Mucosa of rectum (tissue), 2 donors: ENCODE results near the gene CHM.

ENCODE experiments used
- H3K27ac ChIP-seq, 2 donors: one replicate each; pipeline ENCODE4 v1.7.0; 2013; ENCODE audit warnings: inconsistent platforms in 2 of 2, low read depth in 2 of 2, low read length in 2 of 2
- H3K27me3 ChIP-seq, 2 donors: one replicate each; pipeline ENCODE4 v1.7.0; 2013; ENCODE audit warnings: low read length in 2 of 2; ENCODE audit not compliant: control insufficient read depth in 2 of 2, insufficient read depth in 2 of 2
- H3K36me3 ChIP-seq, 2 donors: one replicate each; pipeline ENCODE4 v1.7.0; 2013; ENCODE audit warnings: low read length in 2 of 2; ENCODE audit not compliant: control insufficient read depth in 2 of 2, insufficient read depth in 2 of 2
- H3K4me1 ChIP-seq, 2 donors: one replicate each; pipeline ENCODE4 v1.7.0; 2013; ENCODE audit warnings: low read length in 2 of 2, mild to moderate bottlenecking in 1 of 2; ENCODE audit not compliant: control insufficient read depth in 2 of 2, insufficient read depth in 2 of 2
- H3K4me3 ChIP-seq, 2 donors: one replicate each; pipeline ENCODE4 v1.7.0; 2013; ENCODE audit warnings: low read length in 2 of 2
- H3K9ac ChIP-seq, 2 donors: one replicate each; pipeline ENCODE4 v1.7.0; 2013; ENCODE audit warnings: low read length in 2 of 2, low read depth in 1 of 2, mild to moderate bottlenecking in 1 of 2
- H3K9me3 ChIP-seq, 2 donors: one replicate each; pipeline ENCODE4 v1.7.0; 2013; ENCODE audit warnings: low read length in 2 of 2; ENCODE audit not compliant: control insufficient read depth in 2 of 2
- donor health status: healthy.
- donor health status: Normal muscosa, but diverticular disease.

Gene CHM

GRCh38 chrX:85870585-85870984 is 176.8 kb downstream of the CHM start:
- Histone ChIP-seq H3K27me3 (no peaks in the 10 kb centered on the region), H3K4me1 (no peaks in the 10 kb centered on the region), H3K4me3 (no peak overlapping the region), H3K27ac (no peak overlapping the region), H3K9ac (no peak overlapping the region), H3K36me3 (peaks cover 0 to 3% of the 10 kb centered on the region in 2 donors), H3K9me3 (no peaks in the 10 kb centered on the region)

GRCh38 chrX:85865324-85865723 is 182.0 kb downstream of the CHM start:
- peaks cover 0 to 6% of the 10 kb centered on the region in 2 donors for H3K36me3 ChIP-seq

GRCh38 chrX:85859426-85859825 is 187.9 kb downstream of the CHM start:
- Histone ChIP-seq H3K9ac (no peak overlapping the region), H3K4me3 (no peak overlapping the region), H3K27ac (no peak overlapping the region), H3K4me1 (no peaks in the 10 kb centered on the region), H3K27me3 (no peaks in the 10 kb centered on the region), H3K36me3 (no peaks in the 10 kb centered on the region), H3K9me3 (no peaks in the 10 kb centered on the region)

More at GRCh38 chrX:85865324-85865723, 182.0 kb downstream of the CHM start:
- no peak overlapping the region for H3K27ac ChIP-seq
- H3K4me1 ChIP-seq = no peaks in the 10 kb centered on the region
- no peaks in the 10 kb centered on the region for H3K9me3 ChIP-seq
- no peak overlapping the region for H3K9ac ChIP-seq
- no peaks in the 10 kb centered on the region for H3K27me3 ChIP-seq
- no peak overlapping the region for H3K4me3 ChIP-seq

- no peak overlapping the region for H3K4me3 ChIP-seq
- H3K36me3 ChIP-seq = no peaks in the 10 kb centered on the region
- H3K9ac ChIP-seq = no peak overlapping the region
- no peak overlapping the region for H3K27ac ChIP-seq
- H3K4me1 ChIP-seq = no peaks in the 10 kb centered on the region
- H3K9me3 ChIP-seq = no peaks in the 10 kb centered on the region
- H3K27me3 ChIP-seq = no peaks in the 10 kb centered on the region
Measured at GRCh38 chrX:85851418-85851817, 195.9 kb downstream of the CHM start.

GRCh38 chrX:85836868-85837267 is 210.5 kb downstream of the CHM start:
- no peak overlapping the region for H3K27ac ChIP-seq
- no peaks in the 10 kb centered on the region for H3K36me3 ChIP-seq
- H3K4me1 ChIP-seq = no peaks in the 10 kb centered on the region
- no peaks in the 10 kb centered on the region for H3K9me3 ChIP-seq
- H3K4me3 ChIP-seq = no peak overlapping the region
- H3K27me3 ChIP-seq = no peaks in the 10 kb centered on the region
- no peak overlapping the region for H3K9ac ChIP-seq

DNA sequence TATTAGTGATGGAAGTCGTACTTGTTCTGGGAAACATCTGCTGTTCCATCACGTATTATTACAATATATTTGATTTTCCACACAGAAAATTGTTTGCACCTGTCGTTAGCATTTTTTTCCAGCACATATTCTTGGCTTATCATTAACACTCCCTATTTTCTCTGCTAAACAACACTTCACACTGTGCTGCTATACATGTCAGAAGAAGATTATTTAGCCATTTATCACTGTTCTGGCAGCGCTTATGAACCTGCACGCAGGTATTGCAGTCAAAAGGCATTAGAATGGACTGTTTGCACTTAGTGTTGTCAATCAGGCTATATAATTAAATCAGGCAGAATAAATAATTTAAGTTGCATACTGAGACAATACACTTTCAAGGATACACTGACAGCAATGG is 218.6 kb downstream of the CHM start:
- H3K9me3 ChIP-seq = no peaks in the 10 kb centered on the region
- H3K4me3 ChIP-seq = no peak overlapping the region
- no peak overlapping the region for H3K9ac ChIP-seq
- H3K27ac ChIP-seq = no peak overlapping the region
- H3K36me3 ChIP-seq = no peaks in the 10 kb centered on the region
- no peaks in the 10 kb centered on the region for H3K27me3 ChIP-seq
- H3K4me1 ChIP-seq = no peaks in the 10 kb centered on the region

DNA sequence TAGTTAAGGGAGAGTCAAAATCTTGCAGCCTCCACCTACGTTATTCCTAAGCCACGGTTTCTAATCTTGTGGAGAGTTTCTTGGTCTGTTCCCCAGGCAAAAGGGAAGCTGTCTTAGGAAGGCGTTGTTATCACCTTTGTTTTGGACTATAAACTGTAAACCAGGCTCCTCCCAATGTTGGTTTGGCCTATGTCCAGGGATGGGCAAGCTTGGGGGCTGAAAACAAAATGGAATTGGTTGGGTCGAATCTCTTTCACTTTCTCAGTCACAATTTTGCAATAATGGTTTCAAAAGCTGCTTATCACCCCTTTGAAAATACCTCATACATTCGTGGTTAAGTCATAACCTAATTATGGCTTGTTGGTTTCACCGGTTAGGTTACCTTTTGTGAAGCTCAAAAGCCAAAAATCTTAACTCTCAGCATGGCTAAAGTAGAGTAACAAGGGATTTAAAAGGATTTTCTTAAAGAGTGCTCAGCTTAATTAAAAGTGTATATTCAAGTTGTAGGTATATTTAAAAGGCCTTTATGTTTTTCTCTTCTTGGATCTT is 232.1 kb downstream of the CHM start:
- no peaks in the 10 kb centered on the region for H3K4me1 ChIP-seq
- peaks cover 8 to 9% of the 10 kb centered on the region in 2 donors for H3K9me3 ChIP-seq
- no peaks in the 10 kb centered on the region for H3K36me3 ChIP-seq
- no peak overlapping the region for H3K27ac ChIP-seq
- H3K27me3 ChIP-seq = no peaks in the 10 kb centered on the region
- H3K4me3 ChIP-seq = no peak overlapping the region
- H3K9ac ChIP-seq = no peak overlapping the region
